ENCODE results near the gene SRMS.

- TF ChIP-seq, protein P1, sequence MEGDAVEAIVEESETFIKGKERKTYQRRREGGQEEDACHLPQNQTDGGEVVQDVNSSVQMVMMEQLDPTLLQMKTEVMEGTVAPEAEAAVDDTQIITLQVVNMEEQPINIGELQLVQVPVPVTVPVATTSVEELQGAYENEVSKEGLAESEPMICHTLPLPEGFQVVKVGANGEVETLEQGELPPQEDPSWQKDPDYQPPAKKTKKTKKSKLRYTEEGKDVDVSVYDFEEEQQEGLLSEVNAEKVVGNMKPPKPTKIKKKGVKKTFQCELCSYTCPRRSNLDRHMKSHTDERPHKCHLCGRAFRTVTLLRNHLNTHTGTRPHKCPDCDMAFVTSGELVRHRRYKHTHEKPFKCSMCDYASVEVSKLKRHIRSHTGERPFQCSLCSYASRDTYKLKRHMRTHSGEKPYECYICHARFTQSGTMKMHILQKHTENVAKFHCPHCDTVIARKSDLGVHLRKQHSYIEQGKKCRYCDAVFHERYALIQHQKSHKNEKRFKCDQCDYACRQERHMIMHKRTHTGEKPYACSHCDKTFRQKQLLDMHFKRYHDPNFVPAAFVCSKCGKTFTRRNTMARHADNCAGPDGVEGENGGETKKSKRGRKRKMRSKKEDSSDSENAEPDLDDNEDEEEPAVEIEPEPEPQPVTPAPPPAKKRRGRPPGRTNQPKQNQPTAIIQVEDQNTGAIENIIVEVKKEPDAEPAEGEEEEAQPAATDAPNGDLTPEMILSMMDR (IDR thresholded peaks at IDR 0.05): no peak
- TF ChIP-seq EZH2 (IDR thresholded peaks at IDR 0.05): no peak
Observed at GRCh38 chr20:63568170-63568981, 20.8 kb upstream of the SRMS start.

Data from neural progenitor cell (in vitro differentiated cells).